SIG-M5 treated with dmso at 0.1 percent for 504 hours (cell line): ENCODE data around the gene MANSC4.

Source experiments
- DNase-seq: peaks from one replicate; lab custom pipeline; 2025; ENCODE audit not compliant: unreplicated experiment; lab: John Stamatoyannopoulos, UW

The MANSC4 gene

DNA sequence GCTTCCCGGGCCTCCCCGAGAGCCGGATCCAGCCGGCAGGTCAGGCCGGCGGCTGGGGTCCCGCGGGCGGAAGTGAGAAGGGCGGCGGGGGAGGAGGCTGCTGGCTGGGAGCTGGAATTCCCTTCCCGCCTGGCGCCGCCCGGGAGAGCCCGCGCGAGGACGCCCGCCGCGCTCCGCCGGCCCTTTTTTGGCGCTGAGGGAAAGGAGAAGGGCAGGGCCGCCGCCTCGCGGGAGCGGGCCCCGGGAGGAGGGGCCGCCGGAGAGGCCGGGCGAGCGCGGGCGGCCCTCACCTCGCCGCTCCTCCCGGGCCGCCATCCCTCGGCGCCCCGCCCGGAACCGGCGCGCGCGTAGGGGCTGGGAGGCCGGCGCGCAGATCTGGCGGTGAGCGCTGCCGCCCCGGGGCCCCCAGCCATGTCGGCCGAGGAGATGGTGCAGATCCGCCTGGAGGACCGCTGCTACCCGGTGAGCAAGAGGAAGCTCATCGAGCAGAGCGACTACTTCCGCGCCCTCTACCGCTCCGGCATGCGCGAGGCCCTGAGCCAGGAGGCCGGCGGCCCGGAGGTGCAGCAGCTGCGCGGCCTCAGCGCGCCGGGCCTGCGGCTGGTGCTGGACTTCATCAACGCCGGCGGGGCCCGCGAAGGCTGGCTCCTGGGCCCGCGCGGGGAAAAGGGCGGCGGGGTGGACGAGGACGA, at the start of gene MANSC4, which contains the start of gene KLHL42:
Gene MANSC4 (minus strand): TSS at position 317 of the 692 bp plus-strand sequence. CDS start 8,960 bp downstream, outside the sequence.
Gene KLHL42 (plus strand): TSS at position 314 of the 692 bp plus-strand sequence. CDS start 98 bp downstream, at position 412.
- peak; percentile 77 for DNase-seq

DNA sequence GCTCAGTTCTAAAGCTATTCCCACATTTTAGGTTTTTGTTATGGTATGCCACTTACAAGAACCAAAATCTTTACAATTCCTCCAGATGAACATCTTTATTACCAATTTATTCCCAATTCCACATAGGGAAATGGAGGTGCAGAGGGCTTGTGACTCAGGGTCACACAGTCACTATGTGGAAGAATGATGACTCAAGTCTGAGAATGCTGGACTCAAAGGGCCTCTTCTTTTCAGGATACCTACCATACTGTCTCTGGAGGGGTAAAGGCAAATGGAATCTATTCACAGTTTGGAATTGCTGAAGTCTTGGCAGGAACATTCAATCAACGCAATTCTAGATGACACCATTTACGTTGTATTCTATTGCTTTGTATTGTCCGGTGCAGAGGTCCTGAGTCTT, 48.2 kb upstream of the MANSC4 start:
- DNase-seq = no peak

DNA sequence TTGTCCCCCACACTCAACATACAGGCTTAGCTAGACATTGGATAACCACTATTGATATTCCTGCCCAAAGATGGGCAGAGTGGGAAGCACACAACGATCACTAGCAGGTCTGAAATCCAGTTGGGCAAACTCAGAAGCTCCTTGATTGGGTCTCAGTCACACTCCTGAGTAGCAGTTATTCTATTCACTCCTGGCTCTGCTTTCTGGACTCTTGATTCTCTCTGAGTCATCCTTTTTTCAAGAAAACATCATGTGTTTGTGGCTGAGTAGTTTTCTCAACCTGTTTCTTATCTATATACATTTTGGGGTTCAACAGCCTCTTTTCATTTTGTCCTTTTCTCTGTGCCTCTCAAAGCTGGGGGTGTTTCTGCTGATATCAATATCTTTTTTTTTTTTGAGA, 46.0 kb upstream of the MANSC4 start:
- DNase-seq = no peak

DNA sequence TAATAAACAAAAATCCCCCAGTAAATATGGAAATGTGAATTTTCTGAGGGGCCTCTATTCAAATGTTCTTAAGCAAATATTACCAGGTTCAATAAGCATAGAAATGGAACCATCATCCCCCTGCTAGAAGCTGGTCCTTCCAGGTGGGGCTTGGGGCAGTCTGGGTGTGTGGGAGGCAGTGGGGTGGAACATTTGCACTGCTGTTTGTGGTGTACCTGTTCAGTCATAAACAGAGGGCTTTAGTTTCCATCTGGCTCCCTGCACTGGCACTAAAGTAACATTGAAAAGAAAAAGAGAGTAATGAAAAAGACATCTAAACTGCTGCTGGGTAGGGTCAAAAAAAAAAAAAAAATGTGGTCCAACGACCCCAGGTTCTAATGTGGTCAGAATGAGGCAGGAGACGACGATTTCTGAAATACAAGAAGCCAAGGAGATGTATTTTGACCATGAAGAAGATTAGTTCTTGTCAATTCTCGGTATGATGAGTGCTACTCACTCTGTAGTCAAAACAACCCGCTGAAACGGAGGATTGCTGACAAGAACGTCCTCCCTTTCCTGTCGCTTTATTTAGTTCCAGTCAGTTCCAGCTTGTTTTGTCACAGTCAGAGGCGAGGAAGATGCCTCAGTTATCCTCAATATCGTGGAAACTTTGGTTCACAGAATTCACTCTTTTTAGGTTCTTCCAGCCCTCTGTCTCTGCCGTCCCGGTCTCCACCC, 44.2 kb upstream of the MANSC4 start:
- DNase-seq = no peak

DNA sequence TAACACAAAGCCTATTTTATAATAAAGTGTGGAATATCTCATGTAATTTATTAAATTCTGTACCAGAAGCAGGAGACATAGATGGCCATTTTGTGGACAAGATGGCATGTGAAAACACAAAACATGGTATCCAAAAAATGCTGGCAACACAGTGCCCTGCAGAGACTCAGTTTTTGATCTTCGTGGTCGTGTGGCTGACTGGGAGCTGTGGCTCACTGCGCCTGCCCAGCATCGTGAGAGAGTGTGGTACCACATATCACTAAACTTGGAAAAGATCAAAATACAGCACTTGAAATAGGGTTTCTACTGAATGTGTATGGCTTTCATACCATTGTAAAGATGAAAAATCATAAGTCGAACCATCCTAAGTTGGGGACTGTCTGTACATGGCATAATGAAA, 43.0 kb upstream of the MANSC4 start:
- DNase-seq = no peak

DNA sequence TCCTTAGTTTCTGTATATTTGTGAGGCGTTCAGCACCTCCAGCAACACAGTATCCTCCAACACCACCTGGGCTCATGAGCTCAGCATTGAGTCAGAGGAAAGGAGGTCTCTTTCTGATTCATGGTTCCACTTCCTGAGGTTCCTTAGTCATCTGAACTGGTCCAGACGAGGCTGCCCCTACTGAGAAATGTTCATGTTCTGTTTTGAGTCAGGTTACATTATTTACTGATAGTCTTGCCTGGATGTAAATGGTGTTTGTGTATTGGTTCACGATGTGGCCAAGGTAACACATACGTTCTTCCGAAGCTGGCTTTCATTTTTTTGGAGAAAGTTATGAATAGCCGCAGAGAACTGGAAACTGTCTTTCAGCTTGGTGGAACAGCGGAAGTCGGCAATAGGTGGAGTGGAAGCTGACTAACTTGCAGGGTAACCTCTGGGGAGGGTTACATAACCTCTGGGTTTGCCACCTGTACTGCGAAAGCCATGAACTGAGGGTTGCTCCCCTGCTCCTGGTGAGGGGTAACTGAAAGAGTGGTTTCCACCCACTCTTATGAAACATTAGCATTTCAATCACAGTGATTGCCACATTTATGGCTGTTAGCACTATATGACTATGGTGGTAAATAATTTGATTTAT, 42.2 kb upstream of the MANSC4 start:
- peak; percentile 69 for DNase-seq

DNA sequence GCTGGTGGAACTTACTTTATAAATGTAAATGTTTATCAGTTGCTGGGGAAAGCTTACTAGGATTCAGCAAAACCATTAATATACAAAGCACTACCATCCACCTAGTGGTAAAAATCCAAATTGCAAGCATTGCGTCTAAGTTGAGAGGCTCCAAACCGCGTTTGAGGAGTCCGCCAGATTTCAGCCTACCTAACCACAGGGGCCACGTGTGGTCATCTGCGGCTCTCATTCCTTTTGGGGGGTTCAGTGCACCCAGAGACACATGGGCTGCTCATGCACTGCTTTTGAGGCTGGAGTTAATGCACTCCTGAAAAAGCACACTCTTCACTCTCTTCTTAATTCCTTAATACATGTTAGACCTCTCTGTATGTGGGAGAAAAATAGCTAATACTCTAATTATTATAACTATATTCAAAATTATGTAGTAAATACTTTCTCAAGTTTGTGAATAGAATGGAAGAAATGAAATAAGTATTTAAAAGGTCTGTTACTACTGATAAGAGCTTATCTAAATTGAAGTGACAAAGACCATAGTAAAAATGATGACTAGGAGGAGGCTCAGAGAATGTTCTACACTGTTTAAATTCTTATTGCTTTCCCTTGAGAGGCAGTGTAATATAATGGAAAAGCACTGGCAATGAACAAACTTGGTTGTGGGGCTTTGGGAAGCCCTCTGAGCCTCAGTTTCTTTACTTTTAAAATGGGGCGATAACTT, 41.4 kb upstream of the MANSC4 start:
- peak; percentile 59 for DNase-seq

DNA sequence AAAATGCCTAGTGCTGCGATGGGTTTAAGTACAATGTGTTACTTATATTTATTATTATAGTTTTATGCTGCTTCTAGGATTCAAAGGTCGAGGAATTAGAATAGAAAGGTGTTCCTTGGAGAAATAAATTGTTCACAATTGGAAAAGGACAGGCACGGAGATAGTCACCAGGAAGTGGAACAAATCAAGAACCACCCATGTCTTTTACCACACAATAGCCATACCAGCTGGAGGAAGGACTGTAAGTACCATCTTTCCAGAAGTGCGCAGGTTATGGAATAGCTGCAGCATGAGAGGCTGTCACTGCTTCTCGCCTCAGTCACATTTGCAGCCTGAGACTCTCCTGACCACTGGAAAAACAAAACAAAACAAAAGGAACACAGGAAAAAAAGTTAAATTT, 40.5 kb upstream of the MANSC4 start:
- DNase-seq = no peak

DNA sequence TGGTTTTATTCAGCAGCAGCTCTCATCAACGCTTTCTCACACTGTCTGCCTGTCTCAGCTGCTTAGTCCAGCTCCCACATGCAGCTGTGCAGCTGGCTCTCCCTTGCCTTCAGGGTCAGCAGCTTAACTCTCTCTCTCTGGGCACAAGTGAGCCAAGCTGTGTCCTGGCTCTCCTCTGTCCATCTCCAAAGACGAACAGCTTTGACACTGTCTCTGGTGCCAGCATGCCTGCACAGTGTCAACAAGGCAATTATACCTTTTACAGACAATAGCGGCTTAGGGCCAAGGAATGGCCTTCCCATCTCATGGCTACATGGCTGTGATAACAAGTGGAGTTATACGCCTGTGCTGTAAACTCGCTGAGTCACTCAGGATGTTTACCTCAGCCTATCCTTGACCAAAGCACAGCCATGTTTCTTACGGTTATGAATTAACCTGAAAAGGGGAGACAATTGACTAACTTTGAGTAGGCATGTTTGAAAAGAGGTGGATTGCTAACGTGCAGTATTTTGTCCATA, 38.4 kb upstream of the MANSC4 start:
- no peak for DNase-seq

DNA sequence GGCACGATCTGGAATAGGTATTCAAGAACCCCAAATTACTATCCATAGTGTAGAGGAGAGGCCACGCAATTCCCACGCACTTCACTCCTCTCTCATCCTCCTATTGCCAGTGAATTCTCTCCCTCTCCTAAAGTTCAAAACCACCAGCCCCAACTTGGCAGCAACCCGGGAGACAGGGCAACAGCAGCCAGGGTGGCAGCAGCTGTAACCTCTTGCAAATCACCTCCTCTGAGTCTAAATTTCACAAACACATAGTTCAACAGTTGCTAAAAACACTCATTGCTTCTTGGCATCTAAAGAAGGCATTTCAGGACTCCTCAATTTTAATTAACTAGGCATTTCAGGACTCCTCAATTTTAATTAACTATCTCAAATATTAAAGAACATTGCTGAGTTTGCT, 37.7 kb upstream of the MANSC4 start:
- no peak for DNase-seq

DNA sequence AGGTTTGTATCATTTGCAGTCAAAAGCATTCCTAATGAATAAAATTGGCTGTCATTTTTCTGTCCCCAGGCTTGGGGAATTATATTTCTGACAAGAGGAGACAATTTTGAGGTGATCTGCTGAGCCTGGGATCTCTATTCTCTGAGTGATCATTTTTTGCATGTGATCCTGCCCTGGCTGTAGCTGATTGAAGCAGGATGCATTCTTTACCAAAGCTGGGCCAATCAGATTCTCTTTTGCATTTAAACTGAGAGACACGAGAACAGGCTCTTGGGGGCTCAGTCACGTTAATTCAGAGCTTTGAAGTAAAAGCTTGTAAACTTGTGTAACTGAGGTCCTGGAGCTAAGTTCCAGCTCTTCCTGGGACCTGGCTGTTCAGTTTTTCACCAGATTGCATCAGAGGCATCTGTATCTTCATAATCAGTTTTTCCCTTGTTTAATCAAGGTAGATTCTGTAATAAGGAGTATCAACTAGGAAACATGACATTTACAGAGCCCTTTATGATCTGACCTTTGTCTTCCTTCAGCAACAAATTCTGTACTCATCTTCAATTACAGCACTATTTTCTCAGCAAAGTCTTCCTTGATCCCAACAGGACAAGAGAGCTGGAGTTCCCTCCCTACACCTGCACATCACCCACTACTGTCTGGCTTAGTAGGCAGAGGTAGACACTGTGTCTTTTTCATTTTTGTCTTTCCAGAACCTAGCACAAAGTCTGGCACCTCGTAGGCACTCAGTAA, 35.0 kb upstream of the MANSC4 start:
- no peak for DNase-seq

DNA sequence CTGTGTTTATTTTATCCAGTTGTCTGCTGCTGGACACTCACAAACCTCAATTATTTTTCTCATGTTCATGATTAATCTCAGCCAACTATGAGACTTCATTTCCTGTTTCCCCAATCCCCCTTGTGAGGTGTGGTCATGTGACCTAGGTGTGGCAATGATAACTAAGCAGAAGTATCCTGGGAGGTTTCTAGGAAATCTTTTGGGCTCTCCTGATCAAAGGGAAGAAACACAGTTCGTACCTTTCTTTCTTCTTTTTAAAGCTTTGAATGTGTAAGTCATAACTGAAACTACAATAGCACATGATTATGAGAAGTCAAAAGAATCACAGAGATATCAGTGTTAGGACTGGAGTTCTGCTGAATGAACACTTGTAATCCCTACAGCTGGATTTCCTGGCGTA, 34.4 kb upstream of the MANSC4 start:
- no peak for DNase-seq

DNA sequence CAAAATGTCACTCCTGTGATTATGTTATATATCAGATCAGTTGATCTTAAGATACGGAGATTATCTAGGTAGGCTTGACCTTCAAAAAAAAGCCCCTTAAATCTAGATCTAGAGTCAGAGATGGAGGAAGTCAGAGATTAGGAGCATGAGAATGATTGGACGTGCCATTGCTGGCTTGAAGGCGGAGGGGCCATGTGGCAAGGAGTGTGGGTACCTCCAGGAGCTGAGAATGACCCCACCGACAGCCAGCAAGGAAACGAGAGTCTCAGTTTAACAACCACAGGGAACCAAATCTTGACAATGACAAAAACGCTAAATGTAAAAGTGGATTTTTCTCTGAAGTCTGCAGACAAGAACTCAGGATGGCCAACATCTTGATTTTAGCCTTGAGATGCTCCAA, 32.5 kb upstream of the MANSC4 start:
- no peak for DNase-seq

DNA sequence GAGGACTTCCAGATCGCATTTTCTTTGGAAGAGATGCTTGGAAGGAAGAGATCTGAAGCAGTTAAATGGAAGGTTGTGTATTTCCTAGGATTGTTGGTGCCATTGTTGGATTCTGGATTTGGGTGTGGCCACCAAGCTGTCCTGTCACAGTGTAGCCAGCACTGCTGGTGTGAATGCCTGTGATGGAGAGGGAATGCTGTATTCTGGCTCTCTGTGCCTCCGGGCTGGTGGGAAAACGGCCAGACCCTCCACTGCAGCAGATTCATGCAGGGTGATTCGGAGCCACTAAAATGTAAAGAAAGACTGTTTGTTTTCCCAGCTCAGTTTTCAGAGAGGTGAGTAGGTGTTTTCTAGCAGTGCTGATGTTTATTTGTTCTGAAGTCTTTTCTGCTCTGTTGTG, 30.7 kb upstream of the MANSC4 start:
- DNase-seq = no peak

DNA sequence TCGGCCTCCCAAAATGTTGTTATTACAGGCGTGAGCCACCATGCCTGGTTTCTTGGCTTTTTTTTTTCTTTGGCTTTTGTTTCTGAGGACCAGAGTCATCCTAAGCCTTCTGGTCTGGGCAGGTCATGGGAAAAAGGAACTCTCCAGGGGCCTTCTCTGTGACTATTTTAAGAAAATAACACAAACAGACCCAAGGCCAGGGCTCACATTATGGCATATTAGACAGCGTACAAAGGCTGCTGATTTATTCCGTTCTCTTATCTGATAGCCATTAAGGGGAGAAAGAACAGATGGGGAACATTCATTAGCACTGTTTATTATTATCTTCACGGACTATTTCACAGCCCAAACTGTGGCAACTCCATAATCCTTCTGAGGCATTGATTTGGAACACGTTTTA, 28.8 kb upstream of the MANSC4 start:
- no peak for DNase-seq

DNA sequence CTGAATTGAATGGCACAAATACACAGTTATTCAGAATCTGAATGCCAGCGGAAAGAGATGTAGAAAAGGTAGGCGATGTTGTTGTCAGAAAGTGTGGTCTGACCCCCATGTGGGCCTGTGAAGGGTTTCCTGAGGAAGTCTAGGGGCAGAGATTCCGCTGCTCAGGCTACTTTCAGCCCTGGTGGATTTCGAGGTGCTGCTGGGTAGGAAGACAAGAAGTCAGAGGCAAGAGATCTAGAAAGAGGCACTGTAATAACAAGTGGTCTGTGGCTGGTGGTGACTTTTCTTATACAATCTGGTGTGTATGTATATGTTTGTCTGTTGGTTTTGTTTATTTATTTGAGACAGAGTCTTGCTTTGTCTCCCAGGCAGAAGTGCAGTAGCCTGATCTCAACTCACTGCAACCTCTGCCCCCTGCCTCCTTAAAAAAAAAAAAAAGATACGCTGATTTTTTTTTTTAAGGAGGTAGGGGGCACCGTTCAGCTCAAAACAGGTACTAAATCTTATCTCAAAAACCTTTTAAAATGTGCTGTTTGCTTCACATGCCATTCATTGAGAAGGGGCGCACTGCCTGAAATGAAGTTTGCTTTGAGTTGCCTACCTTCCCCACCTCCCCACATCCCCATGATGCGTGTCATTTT, 27.1 kb upstream of the MANSC4 start:
- no peak for DNase-seq

DNA sequence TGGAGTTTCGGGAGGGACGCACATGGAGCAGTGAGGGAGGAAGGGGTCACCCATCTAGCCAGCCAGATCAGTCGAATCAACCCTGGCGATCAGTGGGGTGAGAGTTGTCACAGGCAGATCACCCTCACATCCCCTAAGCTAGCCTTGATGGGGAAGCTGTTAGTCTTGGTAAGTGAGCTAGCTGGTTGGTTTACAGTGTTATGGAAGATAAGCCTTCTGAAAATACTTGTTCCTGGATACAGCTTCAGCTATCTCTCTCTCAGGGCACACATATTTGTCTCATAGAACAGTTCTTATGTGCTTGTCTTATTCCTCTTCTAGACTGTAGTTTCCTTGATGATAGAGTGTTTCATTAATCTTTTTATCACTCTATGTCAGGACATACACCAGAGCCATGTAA, 26.2 kb upstream of the MANSC4 start:
- no peak for DNase-seq

DNA sequence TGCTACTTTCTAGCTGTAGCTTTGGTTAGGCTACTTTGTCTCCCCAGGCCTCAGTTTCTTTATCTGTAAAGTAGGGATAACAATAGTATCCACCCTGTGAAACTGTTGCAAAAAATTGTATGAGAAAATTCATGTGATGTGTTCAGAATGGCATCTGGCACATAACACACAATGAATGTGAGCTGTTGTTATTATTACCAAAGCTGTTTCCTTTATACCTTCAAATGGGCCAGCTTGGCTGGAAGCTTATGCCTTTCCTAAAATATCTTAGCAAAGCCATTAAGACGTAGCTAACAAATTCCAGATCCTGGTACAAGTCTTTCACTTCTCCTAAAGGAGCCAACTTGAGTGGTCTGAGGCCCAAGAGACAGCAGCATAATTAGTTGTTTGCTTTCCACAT, 25.2 kb upstream of the MANSC4 start:
- DNase-seq = no peak

DNA sequence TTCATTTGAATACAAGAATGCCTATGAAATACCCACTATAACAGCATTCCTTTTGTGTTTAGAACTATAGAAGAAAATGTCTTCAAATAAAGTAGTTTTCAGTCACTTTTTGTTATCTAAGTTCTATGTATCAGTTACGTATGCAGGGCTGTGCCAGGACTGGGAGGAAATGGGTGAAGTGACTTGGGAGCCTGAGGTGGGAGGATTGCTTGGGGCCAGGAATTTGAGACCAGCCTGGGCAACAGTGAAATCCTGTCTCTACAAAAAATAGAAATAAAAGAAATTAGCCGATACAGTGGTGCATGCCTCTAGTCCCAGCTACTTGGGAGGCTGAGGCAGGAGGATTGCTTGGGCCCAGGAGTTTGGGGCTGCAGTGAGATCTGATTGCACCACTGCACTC, 22.9 kb upstream of the MANSC4 start:
- DNase-seq = no peak

DNA sequence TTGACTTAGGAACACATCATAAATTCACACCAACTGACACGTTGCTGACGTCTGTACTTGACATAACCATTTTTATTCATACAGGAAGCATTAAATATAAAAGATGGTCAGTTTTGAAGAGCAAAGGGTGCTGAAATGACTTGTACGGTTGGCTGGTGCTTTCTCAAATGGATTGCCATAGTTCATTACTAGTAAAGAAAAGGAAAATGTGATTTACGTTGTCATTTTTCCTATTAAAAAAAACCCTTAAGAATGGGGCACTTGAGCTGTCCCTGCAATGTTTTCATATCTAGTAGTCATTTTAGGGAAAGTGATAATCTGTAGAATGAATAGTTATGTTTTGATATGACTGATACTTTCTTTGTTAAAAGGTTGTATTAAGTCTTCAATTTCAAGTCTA, 22.5 kb upstream of the MANSC4 start:
- DNase-seq = no peak
